Measurements from ENCODE around the gene SLC35F1.

Gene SLC35F1

GRCh38 chr6:118128755-118129154 is 221.7 kb downstream of the SLC35F1 start:
- DNase-seq = no peak

GRCh38 chr6:118134206-118134605 is 227.1 kb downstream of the SLC35F1 start:
- DNase-seq = no peak

GRCh38 chr6:118134736-118135135 is 227.7 kb downstream of the SLC35F1 start:
- DNase-seq = no peak

- no peak for DNase-seq
These were observed 228.3 kb downstream of the SLC35F1 start for GRCh38 chr6:118135371-118135770.

GRCh38 chr6:118141211-118141610 is 234.1 kb downstream of the SLC35F1 start:
- no peak for DNase-seq

GRCh38 chr6:118146584-118146983 is 239.5 kb downstream of the SLC35F1 start:
- no peak for DNase-seq

- no peak for DNase-seq
These were observed 240.4 kb downstream of the SLC35F1 start for GRCh38 chr6:118147511-118147910.

GRCh38 chr6:118148561-118148960 is 241.5 kb downstream of the SLC35F1 start:
- no peak for DNase-seq

GRCh38 chr6:118152524-118152923 is 245.5 kb downstream of the SLC35F1 start:
- no peak for DNase-seq

- DNase-seq = no peak
These were observed 254.3 kb downstream of the SLC35F1 start for GRCh38 chr6:118161343-118161742.

- DNase-seq = no peak
These were observed 256.5 kb downstream of the SLC35F1 start for GRCh38 chr6:118163542-118163941.

- DNase-seq = no peak
These were observed 258.4 kb downstream of the SLC35F1 start for GRCh38 chr6:118165500-118165899.

GRCh38 chr6:118168421-118168820 is 261.4 kb downstream of the SLC35F1 start:
- no peak for DNase-seq

- no peak for DNase-seq
These were observed 264.8 kb downstream of the SLC35F1 start for GRCh38 chr6:118171852-118172251.

GRCh38 chr6:118174071-118174470 is 267.0 kb downstream of the SLC35F1 start:
- no peak for DNase-seq

- no peak for DNase-seq
These were observed 270.7 kb downstream of the SLC35F1 start for GRCh38 chr6:118177720-118178119.

GRCh38 chr6:118179048-118179447 is 272.0 kb downstream of the SLC35F1 start:
- no peak for DNase-seq

GRCh38 chr6:118186672-118187567 is 279.9 kb downstream of the SLC35F1 start:
- peak in 1 of 2 donors; percentile 3 for DNase-seq

- DNase-seq = peak; percentile 24 to 69
These were observed 280.6 kb downstream of the SLC35F1 start for GRCh38 chr6:118187568-118188164.

GRCh38 chr6:118188561-118188960 is 281.5 kb downstream of the SLC35F1 start:
- peak in 1 of 2 donors; percentile 23 for DNase-seq

- no peak for DNase-seq
These were observed 290.5 kb downstream of the SLC35F1 start for GRCh38 chr6:118197539-118197938.

GRCh38 chr6:118198746-118199145 is 291.7 kb downstream of the SLC35F1 start:
- DNase-seq = no peak

GRCh38 chr6:118200160-118200559 is 293.1 kb downstream of the SLC35F1 start:
- no peak for DNase-seq

GRCh38 chr6:118202517-118202916 is 295.5 kb downstream of the SLC35F1 start:
- no peak for DNase-seq
